Activated CD8-positive, alpha-beta memory T cell treated with anti-CD3 and anti-CD28 coated beads, Interleukin-2, amount 50 U/mL, for 1 hour (primary cell): ENCODE results near the gene FOXD4L3.
"Not testable (repeated sequence)": the region's sequence is repeated elsewhere in the genome, so short reads cannot be mapped to it uniquely, and the experiment has no call there.

Source experiments
- DNase-seq: peaks from one replicate; pipeline ENCODE4 v3.0.0-alpha.2; 2020; ENCODE audit errors: extremely low read depth

FOXD4L3 gene

DNA sequence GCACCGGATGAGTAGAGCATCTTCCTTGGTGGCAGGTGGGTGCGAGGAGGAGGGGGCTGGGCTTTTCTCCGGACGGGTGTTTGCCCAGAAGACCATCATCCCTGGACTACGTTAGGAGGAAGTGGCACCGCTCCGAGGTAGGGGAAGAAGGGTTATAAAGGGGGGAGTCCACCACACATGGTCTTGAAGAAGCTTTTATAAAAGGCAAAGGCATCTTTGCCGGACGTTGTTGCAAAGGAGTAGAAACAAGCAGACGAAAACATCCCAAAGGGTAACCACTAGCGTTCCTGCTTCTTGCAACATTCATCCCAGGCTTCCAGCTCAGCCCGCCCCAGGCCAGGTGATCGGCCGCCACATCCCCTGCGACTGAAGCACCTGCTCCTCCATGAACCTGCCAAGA lies at the start of gene FOXD4L3:
FOXD4L3 (plus strand) TSS at position 301 of the 400 bp plus-strand sequence; CDS start at position 386, 85 bp downstream.
- not testable (repeated sequence) for DNase-seq

DNA sequence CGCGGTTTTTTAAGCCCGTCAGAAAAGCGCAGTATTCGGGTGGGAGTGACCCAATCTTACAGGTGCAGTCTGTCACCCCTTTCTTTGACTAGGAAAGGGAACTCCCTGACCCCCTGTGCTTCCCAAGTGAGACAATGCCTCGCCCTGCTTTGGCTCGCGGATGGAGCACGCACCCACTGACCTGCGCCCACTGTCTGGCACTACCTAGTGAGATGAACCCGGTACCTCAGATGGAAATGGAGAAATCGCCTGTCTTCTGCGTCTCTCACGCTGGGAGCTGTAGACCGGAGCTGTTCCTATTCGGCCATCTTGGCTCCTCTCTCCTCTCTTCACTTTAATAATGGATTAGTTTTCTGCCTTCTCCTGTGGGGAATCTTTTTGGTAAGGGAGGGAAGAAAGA lies 21.6 kb upstream of the FOXD4L3 start:
- DNase-seq = not testable (repeated sequence)

DNA sequence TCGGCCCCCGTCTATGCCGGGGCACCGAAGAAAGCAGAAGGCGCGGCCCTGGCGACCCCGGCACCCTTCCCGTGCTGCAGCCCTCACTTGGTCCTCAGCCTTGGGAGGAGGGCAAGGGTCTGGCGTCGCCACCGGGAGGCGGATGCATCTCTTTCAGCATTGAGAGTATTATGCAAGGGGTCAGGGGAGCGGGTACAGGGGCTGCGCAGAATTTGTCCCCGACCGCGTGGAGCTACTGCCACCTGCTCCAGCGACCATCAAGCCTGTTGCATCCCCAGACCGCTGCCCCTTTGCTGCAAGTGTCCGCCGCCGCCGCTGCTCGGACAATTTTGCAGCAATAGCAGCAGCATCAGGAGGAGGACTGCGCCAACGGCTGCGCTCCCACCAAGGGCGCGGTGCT lies 1.1 kb downstream of the FOXD4L3 start:
- not testable (repeated sequence) for DNase-seq

DNA sequence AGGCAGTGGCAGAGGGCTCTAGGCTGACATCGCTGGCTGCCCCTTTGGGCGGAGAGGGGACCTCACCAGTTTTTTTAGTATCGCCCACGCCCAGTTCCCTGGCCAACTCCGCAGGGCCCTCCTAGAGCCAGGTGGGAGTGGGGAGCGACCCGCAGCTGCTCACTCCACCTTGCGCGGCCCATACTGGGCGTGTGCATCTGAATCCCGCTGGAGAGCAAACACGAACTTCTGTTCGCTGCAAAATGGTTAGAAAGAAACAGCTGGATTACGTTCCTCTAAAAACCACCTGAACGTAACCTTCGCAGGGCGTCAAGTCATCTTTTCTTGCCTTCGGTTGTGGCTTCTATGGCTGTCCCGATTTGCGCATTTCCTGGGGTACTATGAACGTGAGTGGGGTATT lies 1.5 kb downstream of the FOXD4L3 start:
- not testable (repeated sequence) for DNase-seq

DNA sequence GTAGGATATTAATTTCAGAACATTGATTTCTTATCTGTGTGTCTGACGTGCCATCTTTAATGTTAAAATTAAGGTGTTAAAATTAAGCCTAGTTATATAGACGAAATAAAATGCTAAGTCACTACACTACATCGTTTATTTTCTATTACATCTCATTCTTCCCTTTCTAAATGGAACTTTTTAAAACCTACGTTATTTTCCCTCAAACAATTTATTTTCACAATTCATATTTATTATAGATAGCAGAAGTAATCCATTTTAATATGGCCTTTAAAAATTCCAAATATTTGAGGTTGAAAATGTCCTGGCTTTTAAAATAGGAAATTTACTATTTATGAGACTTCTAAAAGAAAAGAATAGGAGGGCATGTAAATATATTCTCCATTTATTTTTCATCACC lies 2.1 kb downstream of the FOXD4L3 start:
- not testable (repeated sequence) for DNase-seq

DNA sequence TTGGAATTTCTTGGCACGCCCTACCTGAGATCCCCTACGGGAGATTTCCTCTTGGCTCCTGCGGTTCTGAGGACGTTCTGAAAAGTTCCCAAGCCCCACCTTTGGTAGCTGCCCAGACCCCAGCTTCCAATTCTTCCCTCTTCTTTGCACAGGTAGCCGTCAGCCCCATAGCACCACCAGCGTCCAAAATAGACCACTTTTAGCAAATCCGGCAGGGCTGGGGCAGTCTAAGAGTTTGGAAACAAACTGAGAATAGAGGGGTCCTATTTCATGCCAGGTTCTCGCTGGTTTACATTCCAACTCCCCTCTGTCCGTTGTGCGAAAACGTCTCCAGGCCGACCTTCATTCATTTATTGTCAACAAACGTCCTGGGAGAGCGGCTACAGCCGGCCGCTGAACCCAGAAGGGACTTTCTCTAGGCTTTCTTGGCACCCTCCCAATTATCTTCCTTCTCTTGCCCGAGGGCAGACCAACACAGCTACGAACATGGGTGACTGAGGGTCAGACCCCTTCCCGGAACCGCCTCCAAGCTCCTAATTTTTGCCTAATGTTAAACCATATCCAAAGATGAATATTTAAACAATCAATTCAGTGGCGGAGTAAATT lies 3.1 kb downstream of the FOXD4L3 start:
- DNase-seq = not testable (repeated sequence)

DNA sequence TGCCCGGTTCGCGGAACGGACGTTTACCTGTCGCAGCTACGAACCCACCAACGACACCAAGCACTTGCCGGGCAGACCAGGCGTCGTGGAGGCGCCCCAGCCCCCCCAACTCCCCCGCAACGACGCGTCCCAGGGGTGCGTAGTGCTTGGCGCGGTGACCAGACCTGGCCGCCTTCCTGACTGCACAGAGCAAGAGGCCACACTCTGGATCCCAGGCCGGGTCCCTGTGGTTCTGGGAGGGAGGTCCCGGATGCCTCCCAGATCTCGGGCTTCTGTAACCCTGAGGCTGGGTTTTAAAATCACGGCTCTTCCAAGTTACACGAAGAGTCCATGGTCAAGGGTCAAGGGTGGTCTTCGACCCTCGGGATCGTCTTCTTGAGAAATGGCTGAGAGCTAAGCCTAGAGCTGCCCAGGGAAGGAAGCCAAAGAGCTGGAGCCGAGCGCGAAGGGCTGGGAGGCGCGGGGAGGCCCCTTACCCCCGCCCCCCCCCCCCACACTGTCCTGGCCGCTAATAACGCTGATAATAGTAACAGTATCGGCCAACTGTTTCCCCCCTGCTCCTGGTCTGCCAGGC lies 3.8 kb downstream of the FOXD4L3 start:
- not testable (repeated sequence) for DNase-seq

DNA sequence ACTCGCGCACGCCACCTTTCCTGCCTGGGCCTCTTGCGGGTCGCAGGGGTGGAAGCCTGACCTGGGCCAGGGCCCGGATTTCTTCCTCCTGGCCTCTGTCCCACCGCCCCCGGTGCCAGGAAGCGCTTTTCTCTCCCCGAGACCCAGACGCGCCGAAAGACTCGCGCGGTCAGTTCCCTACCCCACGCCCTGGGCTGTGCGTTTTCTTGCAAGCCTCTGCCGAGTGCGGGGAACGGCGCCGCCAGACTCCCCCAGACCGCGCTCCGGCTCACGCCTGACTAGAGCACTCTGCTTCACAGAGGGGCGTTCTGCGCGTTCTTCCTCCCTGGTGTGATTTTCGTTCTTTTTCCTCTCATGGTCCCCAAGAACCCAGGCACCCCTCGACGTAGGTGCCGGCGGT lies 4.5 kb downstream of the FOXD4L3 start:
- not testable (repeated sequence) for DNase-seq

DNA sequence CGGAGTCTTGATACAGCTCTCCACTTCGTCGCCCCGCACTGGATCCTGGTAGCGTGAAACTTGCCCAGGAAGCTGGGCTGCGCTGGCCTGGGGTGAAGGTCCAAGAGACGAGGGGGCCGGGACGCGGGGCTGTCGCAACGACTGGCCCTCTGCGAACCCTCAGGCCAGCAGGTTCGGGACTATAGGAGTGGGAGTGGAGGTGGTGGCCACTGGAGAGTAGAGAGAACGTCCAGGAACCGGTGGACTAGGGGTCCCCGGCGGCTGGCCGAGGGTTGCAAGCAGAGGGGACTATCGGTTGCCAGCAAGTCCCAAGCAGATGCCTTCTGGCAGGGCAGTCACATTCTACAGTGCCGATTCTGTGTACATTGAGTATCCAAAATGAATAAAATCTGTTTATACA lies 5.0 kb downstream of the FOXD4L3 start:
- not testable (repeated sequence) for DNase-seq

DNA sequence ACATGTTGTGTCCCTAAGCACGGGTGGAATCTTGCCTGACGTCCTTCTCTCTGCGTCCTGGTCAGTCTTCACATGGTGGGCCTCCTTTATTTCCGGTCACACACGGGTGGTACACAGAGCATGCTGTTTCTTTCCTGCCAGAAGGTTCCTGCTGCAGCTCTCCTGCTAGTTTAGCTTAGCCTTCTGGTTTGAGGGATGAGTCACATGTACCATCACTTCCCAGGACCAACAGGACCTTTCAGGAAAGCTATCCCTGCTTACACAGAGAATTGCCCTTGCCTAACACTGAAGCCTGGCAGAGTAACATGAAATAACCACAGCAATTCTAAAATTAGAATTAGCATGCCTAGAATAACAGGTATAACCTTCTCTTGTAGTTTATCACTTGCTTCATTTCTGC lies 8.5 kb downstream of the FOXD4L3 start:
- not testable (repeated sequence) for DNase-seq

DNA sequence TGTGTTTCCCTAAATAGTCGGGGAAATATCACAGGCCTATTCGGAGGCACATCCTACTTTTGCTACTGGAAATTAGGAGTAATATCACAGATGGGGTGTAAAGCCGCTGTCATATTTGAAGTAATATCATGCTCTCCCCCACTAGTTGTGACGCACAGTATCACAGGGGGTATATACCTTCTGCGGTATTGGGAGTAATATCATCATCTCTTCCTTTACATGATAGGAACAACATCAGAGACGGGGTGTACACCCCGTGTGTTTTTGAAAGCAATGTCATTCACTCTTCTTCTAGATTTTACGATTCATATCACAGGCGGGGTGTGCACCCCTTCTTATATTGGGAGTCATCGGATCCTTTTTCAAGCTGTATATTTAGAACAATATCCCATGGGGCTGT lies 15.5 kb downstream of the FOXD4L3 start:
- not testable (repeated sequence) for DNase-seq

DNA sequence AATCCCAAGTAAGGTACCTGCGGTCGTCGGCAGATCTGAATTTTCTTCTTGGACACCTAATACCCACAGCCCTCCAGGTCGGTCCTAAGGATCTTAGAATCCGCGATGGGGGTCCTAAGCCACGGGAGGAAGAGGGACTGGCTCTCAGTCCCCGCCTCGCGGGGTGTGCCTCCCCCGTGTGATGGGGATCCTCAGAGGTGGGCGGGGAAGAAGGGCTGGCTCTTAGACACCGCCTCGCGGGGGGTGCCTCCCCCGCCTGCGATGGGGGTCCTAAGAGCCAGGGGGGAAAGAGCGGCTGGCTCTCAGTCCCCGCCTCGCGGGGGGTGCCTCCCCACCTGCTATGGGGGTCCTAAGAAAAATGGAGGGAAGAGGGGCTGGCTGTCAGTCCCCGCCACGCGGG lies 21.1 kb downstream of the FOXD4L3 start:
- DNase-seq = not testable (repeated sequence)

DNA sequence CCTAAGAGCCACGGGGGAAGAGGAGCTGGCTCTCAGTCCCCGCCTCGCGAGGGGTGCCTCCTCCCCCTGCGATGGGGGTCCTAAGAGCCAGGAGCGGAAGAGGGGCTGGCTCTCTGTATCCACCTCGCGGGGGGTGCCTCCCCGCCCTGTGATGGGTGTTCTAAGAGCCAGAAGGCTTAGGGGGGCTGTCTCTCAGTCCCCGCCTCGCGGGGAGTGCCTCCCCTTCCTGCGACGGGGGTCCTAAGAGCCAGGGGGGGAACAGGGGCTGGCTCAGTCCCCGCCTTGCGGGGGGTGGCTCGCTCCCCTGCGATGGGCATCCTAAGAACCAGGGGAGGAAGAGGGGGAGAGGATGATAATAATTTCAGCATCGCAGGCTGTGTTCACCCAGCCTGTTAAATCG lies 21.9 kb downstream of the FOXD4L3 start:
- not testable (repeated sequence) for DNase-seq

DNA sequence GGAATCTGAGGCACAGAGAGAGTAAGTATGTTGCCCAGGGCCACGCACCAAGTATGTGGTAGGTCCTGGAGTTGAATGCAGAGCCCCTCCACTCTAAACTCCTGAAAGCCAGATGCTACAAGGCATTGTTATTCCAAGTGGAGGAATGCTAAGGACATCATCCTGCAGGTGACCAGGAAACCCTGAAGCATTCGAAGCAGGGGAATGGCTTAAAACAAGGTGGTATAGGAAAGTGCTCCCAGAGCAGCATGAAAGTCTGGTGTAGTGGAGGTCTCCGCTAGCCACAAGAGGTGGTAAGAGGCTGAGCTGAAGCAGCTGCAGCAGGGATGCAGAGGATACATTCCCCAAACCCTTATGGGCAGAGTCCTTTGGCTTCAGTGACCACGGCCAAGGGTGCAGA lies 26.4 kb downstream of the FOXD4L3 start:
- DNase-seq = not testable (repeated sequence)

DNA sequence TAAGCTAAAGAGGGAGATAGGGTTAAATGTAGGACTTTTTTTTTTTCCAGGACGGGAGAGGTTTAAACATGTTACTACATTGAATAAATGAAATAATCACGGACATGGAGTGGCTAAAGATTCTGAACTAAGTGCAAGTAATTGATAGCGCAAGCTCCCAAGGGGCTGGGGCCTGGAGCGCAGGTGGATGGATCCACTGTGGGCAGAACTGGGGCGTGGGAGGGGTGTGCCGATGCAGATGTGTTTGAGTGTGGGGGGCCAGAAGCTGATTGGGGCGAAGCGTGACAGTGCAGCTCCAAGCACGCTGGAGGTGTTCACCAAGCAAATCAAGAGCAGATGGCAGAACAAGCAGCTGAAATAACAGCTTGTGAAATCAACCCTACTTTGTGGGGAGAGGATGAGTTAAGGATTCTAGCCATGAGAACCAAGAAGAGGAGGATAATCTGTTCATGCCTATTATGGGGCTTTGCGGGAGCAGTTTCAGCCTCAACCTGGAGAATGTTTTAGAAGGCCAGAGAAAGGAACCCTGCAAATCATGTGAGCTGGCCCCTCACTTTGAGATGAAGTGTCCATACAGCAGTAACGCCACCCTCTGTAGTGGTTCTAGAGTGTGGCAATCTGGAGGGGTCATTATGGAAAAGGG lies 28.0 kb downstream of the FOXD4L3 start:
- DNase-seq = not testable (repeated sequence)

DNA sequence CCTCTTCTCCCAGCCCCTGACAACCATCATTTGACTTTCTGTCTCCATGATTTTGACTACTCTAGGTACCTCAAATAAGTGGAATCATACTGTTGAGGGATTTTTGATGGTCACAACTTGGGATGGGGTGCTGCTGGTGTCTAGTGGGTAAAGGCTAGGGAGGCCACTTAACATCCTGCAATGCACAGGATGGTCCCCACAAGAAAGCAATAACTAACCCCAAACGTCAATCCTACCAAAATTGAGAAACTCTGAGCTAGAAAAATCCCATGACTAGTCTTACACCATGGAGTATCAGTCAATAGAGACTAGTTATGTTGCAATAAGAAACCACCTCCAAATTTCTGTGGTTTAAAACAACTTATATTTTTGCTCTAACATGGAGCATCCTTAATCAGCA lies 29.5 kb downstream of the FOXD4L3 start:
- not testable (repeated sequence) for DNase-seq

DNA sequence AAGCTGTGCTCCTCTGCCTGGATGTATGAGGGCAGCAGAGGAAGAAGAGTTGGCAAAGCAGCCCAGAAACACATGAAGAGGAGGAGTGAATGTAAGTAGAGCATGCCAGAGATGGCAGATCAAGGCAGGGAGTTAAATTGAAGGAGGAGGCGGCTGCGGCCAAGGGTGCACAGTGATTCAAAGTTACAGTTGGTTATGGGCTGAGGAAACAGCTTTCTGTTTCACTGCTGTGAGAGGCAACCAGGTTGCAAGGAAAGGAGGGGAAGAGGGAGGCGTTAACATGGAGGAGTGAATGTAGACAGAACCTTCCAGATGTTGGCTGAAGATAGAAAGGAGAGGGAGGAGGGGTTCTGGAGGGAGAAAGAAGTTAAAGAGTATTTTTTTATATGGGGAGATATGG lies 33.3 kb downstream of the FOXD4L3 start:
- DNase-seq = not testable (repeated sequence)

DNA sequence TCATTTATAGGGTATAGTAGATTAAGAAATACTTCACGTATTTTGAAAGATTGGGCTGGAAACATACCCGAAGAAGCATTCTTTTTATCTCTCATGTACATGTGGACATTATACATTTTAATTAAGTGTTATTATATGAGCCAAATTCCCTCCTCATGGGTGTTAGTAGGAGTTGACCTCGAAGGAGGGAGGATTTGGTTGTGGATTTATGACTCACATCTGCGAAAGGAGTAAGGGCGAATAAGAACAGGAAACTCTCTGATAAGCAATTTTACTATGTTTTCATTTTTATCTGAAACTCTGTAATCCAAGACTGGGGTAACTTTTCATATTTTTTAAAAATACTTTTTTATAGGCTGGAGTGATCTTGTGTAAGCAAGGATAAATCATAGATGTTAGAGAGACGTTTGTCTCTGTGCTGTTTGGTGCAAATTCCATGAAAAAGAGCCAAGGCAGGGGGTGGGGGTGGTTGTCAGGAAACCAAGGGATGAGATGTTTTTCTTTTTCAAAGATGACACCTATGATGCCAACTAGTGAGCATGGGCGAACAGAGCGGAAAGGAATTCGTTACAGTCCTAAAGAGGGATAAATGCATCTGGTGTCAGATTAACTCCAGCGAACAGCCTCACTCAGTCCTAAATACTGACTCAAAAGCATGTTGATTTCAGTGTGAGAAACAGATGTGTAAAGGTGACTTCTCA lies 34.1 kb downstream of the FOXD4L3 start:
- not testable (repeated sequence) for DNase-seq

DNA sequence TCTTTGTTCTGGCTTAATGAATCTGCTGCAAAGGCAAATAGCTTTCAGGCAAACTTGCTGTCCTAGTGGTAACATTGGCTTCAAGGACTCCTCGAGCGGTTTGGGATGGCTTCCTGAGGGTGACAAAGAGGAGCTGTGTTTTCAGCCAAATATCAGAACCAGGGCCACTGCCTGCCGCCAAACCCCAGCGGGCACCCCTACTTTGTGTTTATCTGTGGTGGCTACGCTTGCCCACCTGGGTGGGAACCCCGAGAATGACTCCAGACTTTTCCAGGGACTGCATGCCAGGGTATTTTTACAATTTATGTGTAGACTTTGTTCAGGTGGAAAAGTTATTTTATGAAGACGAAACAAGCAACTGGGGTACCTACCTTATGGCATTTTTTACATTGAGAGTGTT lies 35.3 kb downstream of the FOXD4L3 start:
- not testable (repeated sequence) for DNase-seq

DNA sequence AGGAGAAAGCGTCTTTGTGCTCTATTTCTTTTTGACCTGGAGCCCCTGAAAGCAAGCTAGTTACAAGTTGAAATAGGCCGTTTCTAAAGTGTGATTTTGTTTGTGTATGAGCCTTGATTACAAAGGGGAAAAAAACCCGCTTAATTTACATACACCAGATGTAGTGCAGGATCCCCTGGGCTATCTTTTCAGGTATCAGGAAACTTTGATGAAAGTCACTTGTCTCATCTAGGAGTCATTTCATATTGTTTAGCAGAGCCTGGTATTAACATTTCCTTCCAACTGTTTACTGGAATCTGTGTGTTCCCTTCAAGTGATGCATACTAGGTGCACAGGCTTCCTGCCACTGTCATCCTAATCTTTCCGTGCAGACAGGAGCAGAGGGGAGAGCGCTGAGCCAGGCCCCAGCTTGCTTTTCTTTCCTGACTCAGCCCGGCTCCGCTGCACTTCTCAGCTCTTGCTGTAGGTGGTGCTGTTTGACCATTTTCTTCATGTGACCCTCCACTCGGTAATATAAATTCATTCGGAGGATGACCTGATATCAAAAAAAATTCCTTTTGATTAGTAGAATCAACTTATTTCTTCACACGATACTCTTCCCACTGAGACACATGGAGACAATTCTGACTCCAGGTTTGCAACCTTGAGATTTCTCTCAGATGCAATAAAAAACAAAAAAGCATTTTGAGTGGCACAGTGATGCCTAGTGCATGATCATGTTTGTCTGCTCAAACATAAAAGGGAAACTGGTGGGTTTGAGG lies 39.8 kb downstream of the FOXD4L3 start:
- not testable (repeated sequence) for DNase-seq

DNA sequence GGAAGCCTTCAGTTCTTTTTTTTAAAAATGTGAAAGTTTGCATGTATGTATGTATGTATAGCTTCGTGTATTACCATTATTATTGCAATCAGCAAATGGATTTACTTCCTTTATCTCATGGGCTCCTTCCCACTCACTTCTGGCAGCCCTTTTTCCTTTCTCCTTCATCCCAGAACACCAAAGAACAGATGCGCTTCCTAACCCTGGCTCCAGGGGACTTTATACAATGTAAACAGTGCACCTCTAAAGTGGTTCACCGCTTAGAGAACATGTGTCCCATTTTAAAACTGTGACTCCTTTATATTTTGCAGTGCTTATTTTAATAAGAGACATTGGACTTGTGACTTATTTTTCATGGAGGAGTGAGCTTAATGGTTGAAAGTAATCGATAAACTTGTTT lies 40.6 kb downstream of the FOXD4L3 start:
- DNase-seq = not testable (repeated sequence)

DNA sequence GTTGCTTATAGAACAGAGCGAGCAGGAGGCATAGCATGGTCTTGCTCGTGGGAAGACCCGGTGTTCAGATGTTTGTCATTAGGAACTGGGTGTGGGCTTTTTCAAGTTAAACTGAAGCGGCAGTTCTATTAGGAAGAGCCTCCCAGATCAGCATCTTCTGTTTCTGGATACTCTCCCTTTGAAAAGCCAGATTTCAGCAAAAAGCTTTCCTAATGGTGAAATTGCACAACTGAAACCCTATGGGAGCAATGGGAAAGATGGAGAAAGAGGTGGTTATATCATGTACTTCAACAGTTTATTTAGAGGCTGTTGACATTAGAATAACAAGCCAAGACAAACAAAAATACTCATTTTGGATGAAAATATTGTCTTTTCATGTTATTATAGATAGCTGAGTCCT lies 41.3 kb downstream of the FOXD4L3 start:
- not testable (repeated sequence) for DNase-seq
